Neural cell (in vitro differentiated cells): ENCODE results near the gene UBFD1. TPM values are rescaled to one million over a fixed set of nuclear protein-coding genes. Genes with fewer than 3 reads are reported as not detected.

ENCODE experiments used
- H2AFZ ChIP-seq: fragments of 200-600, 300-800 bp; sonication (generic), shearing (Covaris generic); 2 replicates; pipeline ENCODE4 v1.6.0; 2014; ENCODE audit warnings: low read depth, mild to moderate bottlenecking, antibody characterized with exemption, low read length, moderate library complexity
- H3F3A ChIP-seq: fragments of 200-600 bp; shearing (Covaris generic); 2 replicates; pipeline ENCODE4 v1.6.1; 2016; ENCODE audit warnings: mild to moderate bottlenecking, moderate library complexity, mixed read lengths, antibody characterized with exemption, low read length; ENCODE audit not compliant: insufficient read depth, poor library complexity, severe bottlenecking
- H3K27ac ChIP-seq: fragments of 200-600, 300-800 bp; sonication (generic), shearing (Covaris generic); 2 replicates; pipeline ENCODE4 v1.5.1; 2014; ENCODE audit warnings: mild to moderate bottlenecking, low read length, moderate library complexity
- H3K27me3 ChIP-seq: fragments of 300-800, 200-600 bp; sonication (generic), shearing (Covaris generic); 2 replicates; pipeline ENCODE4 v1.6.0; 2014; ENCODE audit warnings: mild to moderate bottlenecking, low read depth, low read length, moderate library complexity; ENCODE audit not compliant: insufficient read depth
- H3K36me3 ChIP-seq: fragments of 300-800, 200-600 bp; sonication (generic), shearing (Covaris generic); 2 replicates; pipeline ENCODE4 v1.5.1; 2014; ENCODE audit warnings: mild to moderate bottlenecking, antibody characterized with exemption, low read length, moderate library complexity; ENCODE audit not compliant: insufficient read depth
- H3K4me2 ChIP-seq: fragments of 300-800, 200-600 bp; sonication (generic), shearing (Covaris generic); 2 replicates; pipeline ENCODE4 v1.6.0; 2014; ENCODE audit warnings: mild to moderate bottlenecking, low read length
- H3K4me3 ChIP-seq: fragments of 300-800, 200-600 bp; sonication (generic), shearing (Covaris generic); 2 replicates; pipeline ENCODE4 v1.5.1; 2014; ENCODE audit warnings: mild to moderate bottlenecking, low read length, moderate library complexity
- H3K79me2 ChIP-seq: fragments of 200-600 bp; shearing (Covaris generic); replicated peaks from 2 replicates; pipeline ENCODE4 v1.6.0; 2014; ENCODE audit warnings: mild to moderate bottlenecking, low read length, moderate library complexity; ENCODE audit not compliant: insufficient read depth
- H3K9ac ChIP-seq: fragments of 300-800, 200-600 bp; sonication (generic), shearing (Covaris generic); 2 replicates; pipeline ENCODE4 v1.6.1; 2016; ENCODE audit warnings: mild to moderate bottlenecking, low read length, mixed read lengths
- H3K9me2 ChIP-seq: fragments of 200-600 bp; shearing (Covaris generic); 2 replicates; pipeline ENCODE4 v1.6.1; 2016; ENCODE audit warnings: mild to moderate bottlenecking, low read length, mixed read lengths; ENCODE audit not compliant: insufficient read depth
- H3K9me3 ChIP-seq: fragments of 200-600, 300-800 bp; sonication (generic), shearing (Covaris generic); 2 replicates; pipeline ENCODE4 v1.6.1; 2016; ENCODE audit warnings: mild to moderate bottlenecking, mixed run types, low read length, moderate library complexity, mixed read lengths
- H4K20me1 ChIP-seq: fragments of 200-600 bp; shearing (Covaris generic); 2 replicates; pipeline ENCODE4 v1.6.1; 2016; ENCODE audit warnings: mild to moderate bottlenecking, mixed run types; ENCODE audit not compliant: insufficient read depth
- EP300 ChIP-seq: fragments of 450-650 bp; conservative IDR thresholded peaks from 2 replicates; pipeline ENCODE4 v1.6.1; 2014; ENCODE audit warnings: antibody characterized with exemption, mild to moderate bottlenecking, moderate library complexity; ENCODE audit not compliant: poor library complexity, severe bottlenecking
- EZH2 ChIP-seq: fragments of 200-600, 300-800 bp; shearing (Covaris generic), sonication (generic); IDR thresholded peaks from 2 replicates; pipeline ENCODE4 v1.6.1; 2014; ENCODE audit warnings: antibody characterized with exemption, low read length, borderline replicate concordance, mild to moderate bottlenecking; ENCODE audit not compliant: insufficient read depth, poor library complexity, severe bottlenecking
- MXI1 ChIP-seq: fragments of 450-650 bp; conservative IDR thresholded peaks from 2 replicates; pipeline ENCODE4 v1.6.1; 2014; ENCODE audit warnings: antibody characterized with exemption, mild to moderate bottlenecking; ENCODE audit not compliant: poor library complexity, severe bottlenecking
- POLR2AphosphoS5 ChIP-seq: IDR thresholded peaks from 2 replicates; pipeline ENCODE4 v1.6.1; 2012
- RAD21 ChIP-seq: fragments of 450-650 bp; conservative IDR thresholded peaks from 2 replicates; pipeline ENCODE4 v1.6.1; 2014; ENCODE audit warnings: antibody characterized with exemption, mild to moderate bottlenecking, moderate library complexity
- SMC3 ChIP-seq: fragments of 450-650 bp; conservative IDR thresholded peaks from 2 replicates; pipeline ENCODE4 v1.6.1; 2014; ENCODE audit warnings: antibody characterized with exemption, mild to moderate bottlenecking, moderate library complexity; ENCODE audit not compliant: poor library complexity
- TAF1 ChIP-seq: IDR thresholded peaks from 2 replicates; pipeline ENCODE4 v1.6.1; 2012; ENCODE audit warnings: low read depth
- polyA plus RNA-seq: library from polyadenylated mRNA; depleted of rRNA; stranded (reverse); fragments of >200 nt; gene quantifications from 2 replicates; pipeline ENCODE4 v1.2.3, GENCODE V29; 2014
- TF ChIP-seq, protein P1 (sequence below): IDR thresholded peaks from 2 replicates; pipeline ENCODE4 v1.6.1; 2012; ENCODE audit warnings: borderline replicate concordance
- TF ChIP-seq, protein P2 (sequence below): fragments of 450-650 bp; IDR thresholded peaks from 2 replicates; pipeline ENCODE4 v1.5.1; 2014; ENCODE audit warnings: antibody characterized with exemption, mild to moderate bottlenecking, moderate library complexity; ENCODE audit not compliant: poor library complexity, severe bottlenecking

Gene UBFD1
- polyA plus RNA-seq, 1 donor from 2014 or later, result 94.3 TPM

DNA sequence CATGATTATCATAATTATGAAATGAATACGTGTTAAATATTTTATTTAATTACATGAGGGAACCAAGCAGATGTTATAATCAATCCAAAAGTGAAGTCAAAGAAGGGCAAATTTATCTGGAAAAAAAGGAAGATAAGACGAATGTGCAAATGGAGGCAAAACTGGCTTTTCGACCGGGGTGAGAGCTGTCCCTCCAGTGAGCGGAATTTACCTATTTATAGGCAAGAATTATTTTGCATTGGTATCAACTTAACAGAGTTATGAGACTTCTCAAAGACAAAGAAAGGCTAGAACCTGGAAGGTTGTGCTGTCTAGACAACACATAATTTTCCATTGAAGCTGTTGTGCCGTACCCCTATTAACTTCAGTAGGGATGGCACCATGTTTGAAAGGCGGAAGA lies 45.8 kb upstream of the UBFD1 start:
- Histone ChIP-seq H3K9me3 (no peaks in the 10 kb centered on the region), H3K9ac (no peak overlapping the region), H3K27me3 (no peaks in the 10 kb centered on the region), H3K36me3 (no peaks in the 10 kb centered on the region), H2AFZ (no peak overlapping the region), H3F3A (peaks cover 3% of the 10 kb centered on the region), H4K20me1 (no peaks in the 10 kb centered on the region), H3K9me2 (no peaks in the 10 kb centered on the region), H3K79me2 (peaks cover 26% of the 10 kb centered on the region), H3K27ac (no peak overlapping the region), H3K4me2 (no peak overlapping the region), H3K4me3 (no peak overlapping the region)
- TF ChIP-seq, protein P1, sequence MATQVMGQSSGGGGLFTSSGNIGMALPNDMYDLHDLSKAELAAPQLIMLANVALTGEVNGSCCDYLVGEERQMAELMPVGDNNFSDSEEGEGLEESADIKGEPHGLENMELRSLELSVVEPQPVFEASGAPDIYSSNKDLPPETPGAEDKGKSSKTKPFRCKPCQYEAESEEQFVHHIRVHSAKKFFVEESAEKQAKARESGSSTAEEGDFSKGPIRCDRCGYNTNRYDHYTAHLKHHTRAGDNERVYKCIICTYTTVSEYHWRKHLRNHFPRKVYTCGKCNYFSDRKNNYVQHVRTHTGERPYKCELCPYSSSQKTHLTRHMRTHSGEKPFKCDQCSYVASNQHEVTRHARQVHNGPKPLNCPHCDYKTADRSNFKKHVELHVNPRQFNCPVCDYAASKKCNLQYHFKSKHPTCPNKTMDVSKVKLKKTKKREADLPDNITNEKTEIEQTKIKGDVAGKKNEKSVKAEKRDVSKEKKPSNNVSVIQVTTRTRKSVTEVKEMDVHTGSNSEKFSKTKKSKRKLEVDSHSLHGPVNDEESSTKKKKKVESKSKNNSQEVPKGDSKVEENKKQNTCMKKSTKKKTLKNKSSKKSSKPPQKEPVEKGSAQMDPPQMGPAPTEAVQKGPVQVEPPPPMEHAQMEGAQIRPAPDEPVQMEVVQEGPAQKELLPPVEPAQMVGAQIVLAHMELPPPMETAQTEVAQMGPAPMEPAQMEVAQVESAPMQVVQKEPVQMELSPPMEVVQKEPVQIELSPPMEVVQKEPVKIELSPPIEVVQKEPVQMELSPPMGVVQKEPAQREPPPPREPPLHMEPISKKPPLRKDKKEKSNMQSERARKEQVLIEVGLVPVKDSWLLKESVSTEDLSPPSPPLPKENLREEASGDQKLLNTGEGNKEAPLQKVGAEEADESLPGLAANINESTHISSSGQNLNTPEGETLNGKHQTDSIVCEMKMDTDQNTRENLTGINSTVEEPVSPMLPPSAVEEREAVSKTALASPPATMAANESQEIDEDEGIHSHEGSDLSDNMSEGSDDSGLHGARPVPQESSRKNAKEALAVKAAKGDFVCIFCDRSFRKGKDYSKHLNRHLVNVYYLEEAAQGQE, result no peak
- TF ChIP-seq TAF1 (no peak), MXI1 (no peak), SMC3 (no peak), EZH2 (no peak), RAD21 (no peak), EP300 (no peak), POLR2AphosphoS5 (no peak)
- TF ChIP-seq, protein P2, sequence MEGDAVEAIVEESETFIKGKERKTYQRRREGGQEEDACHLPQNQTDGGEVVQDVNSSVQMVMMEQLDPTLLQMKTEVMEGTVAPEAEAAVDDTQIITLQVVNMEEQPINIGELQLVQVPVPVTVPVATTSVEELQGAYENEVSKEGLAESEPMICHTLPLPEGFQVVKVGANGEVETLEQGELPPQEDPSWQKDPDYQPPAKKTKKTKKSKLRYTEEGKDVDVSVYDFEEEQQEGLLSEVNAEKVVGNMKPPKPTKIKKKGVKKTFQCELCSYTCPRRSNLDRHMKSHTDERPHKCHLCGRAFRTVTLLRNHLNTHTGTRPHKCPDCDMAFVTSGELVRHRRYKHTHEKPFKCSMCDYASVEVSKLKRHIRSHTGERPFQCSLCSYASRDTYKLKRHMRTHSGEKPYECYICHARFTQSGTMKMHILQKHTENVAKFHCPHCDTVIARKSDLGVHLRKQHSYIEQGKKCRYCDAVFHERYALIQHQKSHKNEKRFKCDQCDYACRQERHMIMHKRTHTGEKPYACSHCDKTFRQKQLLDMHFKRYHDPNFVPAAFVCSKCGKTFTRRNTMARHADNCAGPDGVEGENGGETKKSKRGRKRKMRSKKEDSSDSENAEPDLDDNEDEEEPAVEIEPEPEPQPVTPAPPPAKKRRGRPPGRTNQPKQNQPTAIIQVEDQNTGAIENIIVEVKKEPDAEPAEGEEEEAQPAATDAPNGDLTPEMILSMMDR, result no peak

DNA sequence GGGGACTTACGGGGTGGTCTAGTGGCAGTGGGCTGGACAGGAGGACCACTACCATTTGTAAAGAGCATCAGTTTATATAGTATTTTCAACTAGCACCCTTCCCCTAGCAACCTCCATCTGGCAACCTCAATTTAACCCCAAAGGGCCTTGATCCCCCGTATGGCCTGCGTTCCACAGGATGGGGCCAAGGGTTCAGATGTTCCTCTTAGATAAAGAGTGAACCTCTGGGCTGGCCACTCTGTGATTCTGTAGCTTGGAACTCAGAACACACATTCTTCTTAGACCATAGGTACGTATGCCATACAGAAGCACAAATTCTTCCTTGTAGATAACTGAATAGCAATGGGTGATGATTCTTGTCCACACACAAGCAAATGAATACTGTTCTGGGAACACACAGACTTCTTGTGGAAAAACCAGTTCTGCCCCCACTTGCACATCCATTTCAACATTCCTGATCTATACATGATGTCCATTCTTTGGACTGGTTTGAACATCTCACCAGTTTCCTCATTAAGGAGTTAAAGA lies 45.3 kb upstream of the UBFD1 start:
- H3K4me3 ChIP-seq, result no peak overlapping the region
- TF ChIP-seq EP300 (no peak), EZH2 (no peak), RAD21 (no peak), MXI1 (no peak), SMC3 (no peak), TAF1 (no peak), POLR2AphosphoS5 (no peak)
- TF ChIP-seq, protein P1, result no peak
- TF ChIP-seq, protein P2, result no peak
- H3F3A ChIP-seq, result peaks cover 3% of the 10 kb centered on the region
- no peaks in the 10 kb centered on the region for H3K36me3 ChIP-seq
- H2AFZ ChIP-seq, result no peak overlapping the region
- no peak overlapping the region for H3K9ac ChIP-seq
- no peak overlapping the region for H3K27ac ChIP-seq
- H3K9me2 ChIP-seq, result no peaks in the 10 kb centered on the region
- no peaks in the 10 kb centered on the region for H3K9me3 ChIP-seq
- no peak overlapping the region for H3K4me2 ChIP-seq
- peaks cover 21% of the 10 kb centered on the region for H3K79me2 ChIP-seq
- H3K27me3 ChIP-seq, result no peaks in the 10 kb centered on the region
- no peaks in the 10 kb centered on the region for H4K20me1 ChIP-seq
